Measurements from ENCODE around the gene SUGCT. TPM values are rescaled to one million over a fixed set of nuclear protein-coding genes. Genes with fewer than 3 reads are reported as not detected.
A peak's percentile ranks its signal among the peaks of the same experiment; 100 is the strongest.

The SUGCT gene
- total RNA-seq, 1 experiment from 2014 or later, result 4.6 TPM

DNA sequence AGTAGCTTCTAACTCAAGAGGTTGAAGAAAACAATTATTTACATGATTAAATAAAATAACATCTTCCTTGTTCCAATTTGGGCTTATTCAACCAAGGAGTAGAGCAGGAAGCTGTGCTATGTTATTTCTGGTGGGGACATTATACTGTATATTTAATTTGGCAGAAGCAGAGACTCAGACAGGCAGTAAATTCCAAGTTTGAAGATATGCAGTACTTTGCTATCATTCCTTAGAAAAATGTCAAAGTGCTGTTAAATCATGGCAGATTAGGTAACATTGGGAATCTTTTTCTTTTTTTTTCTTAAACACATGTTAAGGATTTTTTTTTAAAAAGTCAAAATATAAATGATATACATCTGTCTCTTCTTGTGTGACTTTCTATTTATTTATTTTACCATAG is 190.1 kb downstream of the SUGCT start:
- no peaks in the 10 kb centered on the region for H3K36me3 Mint-ChIP-seq
- DNase-seq (ENCODE audit: low spot score) (no peak), ATAC-seq (no peak)
- POLR2A ChIA-PET, result no interaction called here
- H3K4me1 Mint-ChIP-seq, result peaks cover 24% of the 10 kb centered on the region
- CTCF ChIA-PET, result interaction anchor here (1.7 kb wide), 1 partner anchor 93 kb away, joined by 5 read pairs; no protein-coding TSS in a partner anchor
- 0 out of 2 replicates have a peak overlapping the region, but pooled peaks have one; percentile 12 for H3K27ac Mint-ChIP-seq
- no peaks in the 10 kb centered on the region for H3K9me3 Mint-ChIP-seq
- TF ChIP-seq, protein P1, sequence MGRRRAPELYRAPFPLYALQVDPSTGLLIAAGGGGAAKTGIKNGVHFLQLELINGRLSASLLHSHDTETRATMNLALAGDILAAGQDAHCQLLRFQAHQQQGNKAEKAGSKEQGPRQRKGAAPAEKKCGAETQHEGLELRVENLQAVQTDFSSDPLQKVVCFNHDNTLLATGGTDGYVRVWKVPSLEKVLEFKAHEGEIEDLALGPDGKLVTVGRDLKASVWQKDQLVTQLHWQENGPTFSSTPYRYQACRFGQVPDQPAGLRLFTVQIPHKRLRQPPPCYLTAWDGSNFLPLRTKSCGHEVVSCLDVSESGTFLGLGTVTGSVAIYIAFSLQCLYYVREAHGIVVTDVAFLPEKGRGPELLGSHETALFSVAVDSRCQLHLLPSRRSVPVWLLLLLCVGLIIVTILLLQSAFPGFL (CRISPR knock-in tag; IDR thresholded peaks at IDR 0.05; ENCODE audit: borderline replicate concordance), result no peak
- TF ChIP-seq ZBTB21 (CRISPR knock-in tag; IDR thresholded peaks at IDR 0.05; ENCODE audit: borderline replicate concordance) (no peak), SMAD4 (CRISPR knock-in tag; IDR thresholded peaks at IDR 0.05) (no peak), FOXJ3 (CRISPR knock-in tag; IDR thresholded peaks at IDR 0.05; ENCODE audit: borderline replicate concordance) (no peak), NFE2L1 (CRISPR knock-in tag; IDR thresholded peaks at IDR 0.05) (no peak), ZNF671 (CRISPR knock-in tag; IDR thresholded peaks at IDR 0.05) (no peak), NFATC4 (CRISPR knock-in tag; IDR thresholded peaks at IDR 0.05) (no peak), IRF2 (CRISPR knock-in tag; IDR thresholded peaks at IDR 0.05; ENCODE audit: borderline replicate concordance, low read depth) (no peak), ZNF263 (CRISPR knock-in tag; IDR thresholded peaks at IDR 0.05; ENCODE audit: low read depth) (no peak), PRRX2 (CRISPR knock-in tag; IDR thresholded peaks at IDR 0.05) (no peak), RORB (CRISPR knock-in tag; IDR thresholded peaks at IDR 0.05) (no peak), ELF4 (CRISPR knock-in tag; IDR thresholded peaks at IDR 0.05; ENCODE audit: low read depth) (no peak), SP1 (CRISPR knock-in tag; conservative IDR thresholded peaks at IDR 0.05) (no peak), TEAD1 (CRISPR knock-in tag; IDR thresholded peaks at IDR 0.05) (no peak)
- TF ChIP-seq, protein P2, sequence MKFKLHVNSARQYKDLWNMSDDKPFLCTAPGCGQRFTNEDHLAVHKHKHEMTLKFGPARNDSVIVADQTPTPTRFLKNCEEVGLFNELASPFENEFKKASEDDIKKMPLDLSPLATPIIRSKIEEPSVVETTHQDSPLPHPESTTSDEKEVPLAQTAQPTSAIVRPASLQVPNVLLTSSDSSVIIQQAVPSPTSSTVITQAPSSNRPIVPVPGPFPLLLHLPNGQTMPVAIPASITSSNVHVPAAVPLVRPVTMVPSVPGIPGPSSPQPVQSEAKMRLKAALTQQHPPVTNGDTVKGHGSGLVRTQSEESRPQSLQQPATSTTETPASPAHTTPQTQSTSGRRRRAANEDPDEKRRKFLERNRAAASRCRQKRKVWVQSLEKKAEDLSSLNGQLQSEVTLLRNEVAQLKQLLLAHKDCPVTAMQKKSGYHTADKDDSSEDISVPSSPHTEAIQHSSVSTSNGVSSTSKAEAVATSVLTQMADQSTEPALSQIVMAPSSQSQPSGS (CRISPR knock-in tag; IDR thresholded peaks at IDR 0.05; ENCODE audit: borderline replicate concordance, low read depth), result no peak
- TF ChIP-seq, protein P3, sequence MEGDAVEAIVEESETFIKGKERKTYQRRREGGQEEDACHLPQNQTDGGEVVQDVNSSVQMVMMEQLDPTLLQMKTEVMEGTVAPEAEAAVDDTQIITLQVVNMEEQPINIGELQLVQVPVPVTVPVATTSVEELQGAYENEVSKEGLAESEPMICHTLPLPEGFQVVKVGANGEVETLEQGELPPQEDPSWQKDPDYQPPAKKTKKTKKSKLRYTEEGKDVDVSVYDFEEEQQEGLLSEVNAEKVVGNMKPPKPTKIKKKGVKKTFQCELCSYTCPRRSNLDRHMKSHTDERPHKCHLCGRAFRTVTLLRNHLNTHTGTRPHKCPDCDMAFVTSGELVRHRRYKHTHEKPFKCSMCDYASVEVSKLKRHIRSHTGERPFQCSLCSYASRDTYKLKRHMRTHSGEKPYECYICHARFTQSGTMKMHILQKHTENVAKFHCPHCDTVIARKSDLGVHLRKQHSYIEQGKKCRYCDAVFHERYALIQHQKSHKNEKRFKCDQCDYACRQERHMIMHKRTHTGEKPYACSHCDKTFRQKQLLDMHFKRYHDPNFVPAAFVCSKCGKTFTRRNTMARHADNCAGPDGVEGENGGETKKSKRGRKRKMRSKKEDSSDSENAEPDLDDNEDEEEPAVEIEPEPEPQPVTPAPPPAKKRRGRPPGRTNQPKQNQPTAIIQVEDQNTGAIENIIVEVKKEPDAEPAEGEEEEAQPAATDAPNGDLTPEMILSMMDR (IDR thresholded peaks at IDR 0.05), result no peak
- TF ChIP-seq, protein P4, sequence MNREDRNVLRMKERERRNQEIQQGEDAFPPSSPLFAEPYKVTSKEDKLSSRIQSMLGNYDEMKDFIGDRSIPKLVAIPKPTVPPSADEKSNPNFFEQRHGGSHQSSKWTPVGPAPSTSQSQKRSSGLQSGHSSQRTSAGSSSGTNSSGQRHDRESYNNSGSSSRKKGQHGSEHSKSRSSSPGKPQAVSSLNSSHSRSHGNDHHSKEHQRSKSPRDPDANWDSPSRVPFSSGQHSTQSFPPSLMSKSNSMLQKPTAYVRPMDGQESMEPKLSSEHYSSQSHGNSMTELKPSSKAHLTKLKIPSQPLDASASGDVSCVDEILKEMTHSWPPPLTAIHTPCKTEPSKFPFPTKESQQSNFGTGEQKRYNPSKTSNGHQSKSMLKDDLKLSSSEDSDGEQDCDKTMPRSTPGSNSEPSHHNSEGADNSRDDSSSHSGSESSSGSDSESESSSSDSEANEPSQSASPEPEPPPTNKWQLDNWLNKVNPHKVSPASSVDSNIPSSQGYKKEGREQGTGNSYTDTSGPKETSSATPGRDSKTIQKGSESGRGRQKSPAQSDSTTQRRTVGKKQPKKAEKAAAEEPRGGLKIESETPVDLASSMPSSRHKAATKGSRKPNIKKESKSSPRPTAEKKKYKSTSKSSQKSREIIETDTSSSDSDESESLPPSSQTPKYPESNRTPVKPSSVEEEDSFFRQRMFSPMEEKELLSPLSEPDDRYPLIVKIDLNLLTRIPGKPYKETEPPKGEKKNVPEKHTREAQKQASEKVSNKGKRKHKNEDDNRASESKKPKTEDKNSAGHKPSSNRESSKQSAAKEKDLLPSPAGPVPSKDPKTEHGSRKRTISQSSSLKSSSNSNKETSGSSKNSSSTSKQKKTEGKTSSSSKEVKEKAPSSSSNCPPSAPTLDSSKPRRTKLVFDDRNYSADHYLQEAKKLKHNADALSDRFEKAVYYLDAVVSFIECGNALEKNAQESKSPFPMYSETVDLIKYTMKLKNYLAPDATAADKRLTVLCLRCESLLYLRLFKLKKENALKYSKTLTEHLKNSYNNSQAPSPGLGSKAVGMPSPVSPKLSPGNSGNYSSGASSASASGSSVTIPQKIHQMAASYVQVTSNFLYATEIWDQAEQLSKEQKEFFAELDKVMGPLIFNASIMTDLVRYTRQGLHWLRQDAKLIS (CRISPR knock-in tag; IDR thresholded peaks at IDR 0.05; ENCODE audit: borderline replicate concordance), result no peak
- TF ChIP-seq, protein P5, sequence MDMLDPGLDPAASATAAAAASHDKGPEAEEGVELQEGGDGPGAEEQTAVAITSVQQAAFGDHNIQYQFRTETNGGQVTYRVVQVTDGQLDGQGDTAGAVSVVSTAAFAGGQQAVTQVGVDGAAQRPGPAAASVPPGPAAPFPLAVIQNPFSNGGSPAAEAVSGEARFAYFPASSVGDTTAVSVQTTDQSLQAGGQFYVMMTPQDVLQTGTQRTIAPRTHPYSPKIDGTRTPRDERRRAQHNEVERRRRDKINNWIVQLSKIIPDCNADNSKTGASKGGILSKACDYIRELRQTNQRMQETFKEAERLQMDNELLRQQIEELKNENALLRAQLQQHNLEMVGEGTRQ (CRISPR knock-in tag; IDR thresholded peaks at IDR 0.05), result no peak
- TF ChIP-seq, protein P6, sequence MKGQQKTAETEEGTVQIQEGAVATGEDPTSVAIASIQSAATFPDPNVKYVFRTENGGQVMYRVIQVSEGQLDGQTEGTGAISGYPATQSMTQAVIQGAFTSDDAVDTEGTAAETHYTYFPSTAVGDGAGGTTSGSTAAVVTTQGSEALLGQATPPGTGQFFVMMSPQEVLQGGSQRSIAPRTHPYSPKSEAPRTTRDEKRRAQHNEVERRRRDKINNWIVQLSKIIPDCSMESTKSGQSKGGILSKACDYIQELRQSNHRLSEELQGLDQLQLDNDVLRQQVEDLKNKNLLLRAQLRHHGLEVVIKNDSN (CRISPR knock-in tag; IDR thresholded peaks at IDR 0.05), result no peak
- H3K27me3 Mint-ChIP-seq (ENCODE audit: low read depth), result no peaks in the 10 kb centered on the region
- no peak overlapping the region for H3K4me3 Mint-ChIP-seq
